ENCODE results near the gene BSG.
"Not testable (repeated sequence)": the region's sequence is repeated elsewhere in the genome, so short reads cannot be mapped to it uniquely, and the experiment has no call there.

The BSG gene

GRCh38 chr19:579842-580155 is 7.4 kb downstream of the BSG start:
- peaks cover 2% of the 10 kb centered on the region for H3K27me3 ChIP-seq (ENCODE audit: control insufficient read depth, insufficient read depth, low read length)
- no peak overlapping the region for H3K4me3 ChIP-seq (ENCODE audit: low read length)
- no peak overlapping the region for H3K27ac ChIP-seq (ENCODE audit: low read depth, low read length)
- H3K9ac ChIP-seq (ENCODE audit: low read length) = no peak overlapping the region
- H3K36me3 ChIP-seq (ENCODE audit: control insufficient read depth, insufficient read depth, low read length) = peaks cover 27% of the 10 kb centered on the region
- H3K4me1 ChIP-seq (ENCODE audit: control insufficient read depth, insufficient read depth, low read length) = peaks cover 5% of the 10 kb centered on the region

- Histone ChIP-seq H3K27me3 (ENCODE audit: control insufficient read depth, insufficient read depth, low read length) (peaks cover 2% of the 10 kb centered on the region), H3K27ac (ENCODE audit: low read depth, low read length) (no peak overlapping the region), H3K9ac (ENCODE audit: low read length) (no peak overlapping the region), H3K36me3 (ENCODE audit: control insufficient read depth, insufficient read depth, low read length) (peaks cover 27% of the 10 kb centered on the region), H3K4me3 (ENCODE audit: low read length) (no peak overlapping the region), H3K4me1 (ENCODE audit: control insufficient read depth, insufficient read depth, low read length) (peaks cover 5% of the 10 kb centered on the region)
These were observed 8.0 kb downstream of the BSG start for GRCh38 chr19:580274-580835.

GRCh38 chr19:581399-582111 is 9.2 kb downstream of the BSG start:
- Histone ChIP-seq H3K27ac (ENCODE audit: low read depth, low read length) (no peak overlapping the region), H3K9ac (ENCODE audit: low read length) (no peak overlapping the region), H3K27me3 (ENCODE audit: control insufficient read depth, insufficient read depth, low read length) (peaks cover 2% of the 10 kb centered on the region), H3K4me3 (ENCODE audit: low read length) (no peak overlapping the region), H3K36me3 (ENCODE audit: control insufficient read depth, insufficient read depth, low read length) (peaks cover 27% of the 10 kb centered on the region), H3K4me1 (ENCODE audit: control insufficient read depth, insufficient read depth, low read length) (no peaks in the 10 kb centered on the region)

GRCh38 chr19:582497-583197 is 10.3 kb downstream of the BSG start:
- Histone ChIP-seq H3K4me3 (ENCODE audit: low read length) (no peak overlapping the region), H3K27me3 (ENCODE audit: control insufficient read depth, insufficient read depth, low read length) (peaks cover 2% of the 10 kb centered on the region), H3K4me1 (ENCODE audit: control insufficient read depth, insufficient read depth, low read length) (no peaks in the 10 kb centered on the region), H3K9ac (ENCODE audit: low read length) (no peak overlapping the region), H3K36me3 (ENCODE audit: control insufficient read depth, insufficient read depth, low read length) (peaks cover 27% of the 10 kb centered on the region), H3K27ac (ENCODE audit: low read depth, low read length) (no peak overlapping the region)

GRCh38 chr19:583198-583967 is 11.0 kb downstream of the BSG start:
- H3K4me1 ChIP-seq (ENCODE audit: control insufficient read depth, insufficient read depth, low read length) = no peaks in the 10 kb centered on the region
- peaks cover 23% of the 10 kb centered on the region for H3K36me3 ChIP-seq (ENCODE audit: control insufficient read depth, insufficient read depth, low read length)
- H3K27ac ChIP-seq (ENCODE audit: low read depth, low read length) = no peak overlapping the region
- H3K27me3 ChIP-seq (ENCODE audit: control insufficient read depth, insufficient read depth, low read length) = peaks cover 2% of the 10 kb centered on the region
- no peak overlapping the region for H3K4me3 ChIP-seq (ENCODE audit: low read length)
- no peak overlapping the region for H3K9ac ChIP-seq (ENCODE audit: low read length)

- no peak overlapping the region for H3K9ac ChIP-seq (ENCODE audit: low read length)
- H3K4me1 ChIP-seq (ENCODE audit: control insufficient read depth, insufficient read depth, low read length) = no peaks in the 10 kb centered on the region
- H3K4me3 ChIP-seq (ENCODE audit: low read length) = no peak overlapping the region
- H3K27me3 ChIP-seq (ENCODE audit: control insufficient read depth, insufficient read depth, low read length) = peaks cover 7% of the 10 kb centered on the region
- no peak overlapping the region for H3K27ac ChIP-seq (ENCODE audit: low read depth, low read length)
- H3K36me3 ChIP-seq (ENCODE audit: control insufficient read depth, insufficient read depth, low read length) = peaks cover 23% of the 10 kb centered on the region
These were observed 11.5 kb downstream of the BSG start for GRCh38 chr19:583968-584239.

- Histone ChIP-seq H3K36me3 (ENCODE audit: control insufficient read depth, insufficient read depth, low read length) (peaks cover 22% of the 10 kb centered on the region), H3K27ac (ENCODE audit: low read depth, low read length) (no peak overlapping the region), H3K4me3 (ENCODE audit: low read length) (no peak overlapping the region), H3K27me3 (ENCODE audit: control insufficient read depth, insufficient read depth, low read length) (peaks cover 11% of the 10 kb centered on the region), H3K9ac (ENCODE audit: low read length) (no peak overlapping the region), H3K4me1 (ENCODE audit: control insufficient read depth, insufficient read depth, low read length) (no peaks in the 10 kb centered on the region)
These were observed 12.0 kb downstream of the BSG start for GRCh38 chr19:584240-585001.

- peaks cover 17% of the 10 kb centered on the region for H3K36me3 ChIP-seq (ENCODE audit: control insufficient read depth, insufficient read depth, low read length)
These were observed 12.8 kb downstream of the BSG start for GRCh38 chr19:585146-585545.

GRCh38 chr19:585551-586110 is 13.2 kb downstream of the BSG start:
- Histone ChIP-seq H3K27me3 (ENCODE audit: control insufficient read depth, insufficient read depth, low read length) (peaks cover 12% of the 10 kb centered on the region), H3K9ac (ENCODE audit: low read length) (no peak overlapping the region), H3K36me3 (ENCODE audit: control insufficient read depth, insufficient read depth, low read length) (peaks cover 14% of the 10 kb centered on the region), H3K27ac (ENCODE audit: low read depth, low read length) (no peak overlapping the region), H3K4me3 (ENCODE audit: low read length) (no peak overlapping the region), H3K4me1 (ENCODE audit: control insufficient read depth, insufficient read depth, low read length) (no peaks in the 10 kb centered on the region)

More at GRCh38 chr19:585146-585545, 12.8 kb downstream of the BSG start:
- H3K27me3 ChIP-seq (ENCODE audit: control insufficient read depth, insufficient read depth, low read length) = peaks cover 11% of the 10 kb centered on the region
- not testable (repeated sequence) for H3K9ac ChIP-seq (ENCODE audit: low read length); H3K4me3 ChIP-seq (ENCODE audit: low read length); H3K27ac ChIP-seq (ENCODE audit: low read depth, low read length); H3K4me1 ChIP-seq (ENCODE audit: control insufficient read depth, insufficient read depth, low read length)

GRCh38 chr19:588093-588740 is 15.8 kb downstream of the BSG start:
- Histone ChIP-seq H3K9ac (ENCODE audit: low read length) (no peak overlapping the region), H3K4me1 (ENCODE audit: control insufficient read depth, insufficient read depth, low read length) (no peaks in the 10 kb centered on the region), H3K36me3 (ENCODE audit: control insufficient read depth, insufficient read depth, low read length) (peaks cover 4% of the 10 kb centered on the region), H3K4me3 (ENCODE audit: low read length) (no peak overlapping the region), H3K27me3 (ENCODE audit: control insufficient read depth, insufficient read depth, low read length) (peaks cover 26% of the 10 kb centered on the region), H3K27ac (ENCODE audit: low read depth, low read length) (no peak overlapping the region)

GRCh38 chr19:588741-589692 is 16.6 kb downstream of the BSG start:
- no peak overlapping the region for H3K4me3 ChIP-seq (ENCODE audit: low read length)
- H3K27ac ChIP-seq (ENCODE audit: low read depth, low read length) = no peak overlapping the region

More at GRCh38 chr19:588741-589692, 16.6 kb downstream of the BSG start:
- H3K9ac ChIP-seq (ENCODE audit: low read length) = no peak overlapping the region
- no peaks in the 10 kb centered on the region for H3K36me3 ChIP-seq (ENCODE audit: control insufficient read depth, insufficient read depth, low read length)
- H3K27me3 ChIP-seq (ENCODE audit: control insufficient read depth, insufficient read depth, low read length) = peaks cover 26% of the 10 kb centered on the region
- H3K4me1 ChIP-seq (ENCODE audit: control insufficient read depth, insufficient read depth, low read length) = no peaks in the 10 kb centered on the region
